Measurements from ENCODE around the gene SLC9A5.

SLC9A5 gene

GRCh38 chr16:67311607-67312488 is 63.1 kb downstream of the SLC9A5 start:
- peak; percentile 25 for DNase-seq (ENCODE audit: low read depth)

GRCh38 chr16:67312719-67313118 is 63.9 kb downstream of the SLC9A5 start:
- DNase-seq (ENCODE audit: low read depth): no peak

GRCh38 chr16:67317853-67318252 is 69.1 kb downstream of the SLC9A5 start:
- no peak for DNase-seq (ENCODE audit: low read depth)

Measured in stimulated activated CD8-positive, alpha-beta memory T cell treated with anti-CD3 and anti-CD28 coated beads, Interleukin-12 subunit alpha, Interleukin-12 subunit beta, amount 100 ng/mL, for 4 hours (primary cell).